Activated CD8-positive, alpha-beta memory T cell treated with anti-CD3 and anti-CD28 coated beads, Interleukin-2, amount 50 U/mL, for 1 hour (primary cell): ENCODE results near the gene DCTN2.
"Not testable (repeated sequence)": the region's sequence is repeated elsewhere in the genome, so short reads cannot be mapped to it uniquely, and the experiment has no call there.

Experiments
- DNase-seq: peaks from one replicate; pipeline ENCODE4 v3.0.0-alpha.2; 2020; ENCODE audit errors: extremely low read depth

DCTN2 gene

GRCh38 chr12:57515934-57516541, 31.0 kb downstream of the DCTN2 start:
- no peak for DNase-seq

DNA sequence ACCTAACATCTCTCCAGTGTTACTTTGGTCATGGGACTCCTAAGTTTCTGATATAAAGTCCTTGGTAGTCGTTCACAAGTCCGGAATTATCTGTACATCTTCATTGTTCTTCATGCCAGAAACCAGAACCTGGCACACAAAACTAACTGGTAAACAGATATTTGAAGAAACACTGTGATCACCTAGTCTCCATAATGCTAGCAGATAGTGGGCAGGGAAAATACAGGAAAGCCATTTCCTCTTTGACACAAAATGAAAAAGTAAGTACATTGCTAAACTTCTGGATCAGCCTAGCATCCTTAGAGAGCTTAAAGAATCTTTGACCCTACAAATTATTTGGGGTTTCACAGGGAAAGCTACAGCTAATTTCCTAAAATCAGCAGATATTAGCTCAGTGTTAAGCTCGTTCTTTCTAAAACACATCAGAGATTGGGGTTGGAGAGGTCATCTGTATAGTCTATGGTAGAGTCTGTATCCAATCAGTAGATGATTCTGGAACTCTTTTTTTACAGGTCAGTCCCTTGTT, 31.5 kb downstream of the DCTN2 start:
- no peak for DNase-seq

DNA sequence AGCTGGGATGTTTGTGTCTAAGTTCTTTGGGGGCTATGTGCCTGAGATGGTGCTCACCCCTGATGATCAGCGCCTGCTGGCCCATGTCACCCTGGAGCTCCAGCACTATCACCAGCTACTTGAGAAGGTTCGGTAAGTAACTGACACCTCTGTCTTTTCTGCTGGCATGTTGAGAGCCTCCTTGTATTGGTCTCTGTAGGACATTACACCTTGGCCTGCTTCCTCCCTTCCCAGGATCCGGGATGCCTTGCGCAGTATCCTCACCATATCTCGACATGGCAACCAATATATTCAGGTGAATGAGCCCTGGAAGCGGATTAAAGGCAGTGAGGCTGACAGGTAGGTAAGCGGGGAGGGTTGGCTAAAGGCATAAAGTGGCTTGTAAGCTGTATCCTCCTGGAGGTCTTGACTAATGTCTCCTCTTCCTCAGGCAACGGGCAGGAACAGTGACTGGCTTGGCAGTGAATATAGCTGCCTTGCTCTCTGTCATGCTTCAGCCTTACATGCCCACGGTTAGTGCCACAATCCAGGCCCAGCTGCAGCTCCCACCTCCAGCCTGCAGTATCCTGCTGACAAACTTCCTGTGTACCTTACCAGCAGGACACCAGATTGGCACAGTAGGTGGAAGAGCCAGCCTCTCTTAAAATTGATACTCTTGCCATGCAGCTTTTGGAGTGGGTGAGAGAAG, 32.1 kb downstream of the DCTN2 start:
- no peak for DNase-seq

GRCh38 chr12:57514246-57514645, 32.7 kb downstream of the DCTN2 start:
- not testable (repeated sequence) for DNase-seq

- DNase-seq = not testable (repeated sequence)
Measured at GRCh38 chr12:57513677-57514076, 33.3 kb downstream of the DCTN2 start.

- DNase-seq = no peak
Measured at GRCh38 chr12:57513266-57513665, 33.7 kb downstream of the DCTN2 start.

DNA sequence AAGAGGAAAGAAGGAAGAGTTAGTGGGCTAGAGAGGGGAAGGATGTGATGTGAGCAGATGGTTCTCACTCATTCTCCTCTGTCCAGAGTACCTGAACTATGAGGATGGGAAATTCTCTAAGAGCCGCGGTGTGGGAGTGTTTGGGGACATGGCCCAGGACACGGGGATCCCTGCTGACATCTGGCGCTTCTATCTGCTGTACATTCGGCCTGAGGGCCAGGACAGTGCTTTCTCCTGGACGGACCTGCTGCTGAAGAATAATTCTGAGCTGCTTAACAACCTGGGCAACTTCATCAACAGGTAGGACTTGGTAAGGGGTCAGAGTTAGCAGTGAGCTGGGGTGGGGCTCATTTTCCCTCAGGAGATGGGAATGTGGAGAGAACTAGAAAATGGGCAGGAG, 34.3 kb downstream of the DCTN2 start:
- no peak for DNase-seq

DNA sequence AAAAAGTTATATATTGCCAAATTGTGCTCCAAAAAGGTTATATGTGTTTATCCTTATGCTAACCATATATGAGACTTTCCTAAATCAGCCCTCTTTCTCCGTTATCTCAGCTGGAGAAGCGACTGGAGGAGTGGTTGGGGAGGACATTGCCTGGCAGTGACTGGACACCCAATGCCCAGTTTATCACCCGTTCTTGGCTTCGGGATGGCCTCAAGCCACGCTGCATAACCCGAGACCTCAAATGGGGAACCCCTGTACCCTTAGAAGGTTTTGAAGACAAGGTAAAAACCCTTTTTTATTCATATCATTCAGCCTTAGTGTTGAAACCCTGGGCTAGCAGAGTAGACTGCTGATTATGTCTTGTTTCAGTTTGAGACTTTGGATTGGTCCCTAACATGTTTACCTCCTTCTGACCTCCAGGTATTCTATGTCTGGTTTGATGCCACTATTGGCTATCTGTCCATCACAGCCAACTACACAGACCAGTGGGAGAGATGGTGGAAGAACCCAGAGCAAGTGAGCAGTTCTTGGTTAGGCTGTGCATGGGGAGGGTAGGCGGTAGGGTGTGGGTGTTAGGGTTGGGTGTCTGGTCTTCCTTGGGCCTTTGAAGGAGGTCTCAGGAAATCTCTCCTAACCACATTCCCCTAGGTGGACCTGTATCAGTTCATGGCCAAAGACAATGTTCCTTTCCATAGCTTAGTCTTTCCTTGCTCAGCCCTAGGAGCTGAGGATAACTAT, 35.2 kb downstream of the DCTN2 start:
- no peak for DNase-seq

DNA sequence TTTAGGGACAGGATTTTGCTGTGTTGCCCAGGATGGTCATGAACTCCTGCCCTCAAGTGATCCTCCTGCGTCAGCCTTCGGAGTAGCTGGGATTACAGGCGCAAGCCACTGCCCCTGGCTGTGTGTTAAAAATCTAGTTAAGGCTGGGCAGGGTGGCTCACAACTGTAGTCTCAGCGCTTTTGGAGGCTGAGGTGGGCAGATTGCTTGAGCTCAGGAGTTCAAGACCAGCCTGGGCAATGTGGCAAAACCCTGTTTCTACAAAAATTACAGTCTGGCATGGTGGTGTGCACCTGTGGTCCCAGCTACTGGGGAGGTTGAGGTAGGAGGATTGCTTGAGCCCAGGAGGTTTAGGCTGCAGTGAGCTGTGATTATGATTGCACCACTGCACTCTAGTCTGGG, 35.8 kb downstream of the DCTN2 start:
- DNase-seq = no peak

DNA sequence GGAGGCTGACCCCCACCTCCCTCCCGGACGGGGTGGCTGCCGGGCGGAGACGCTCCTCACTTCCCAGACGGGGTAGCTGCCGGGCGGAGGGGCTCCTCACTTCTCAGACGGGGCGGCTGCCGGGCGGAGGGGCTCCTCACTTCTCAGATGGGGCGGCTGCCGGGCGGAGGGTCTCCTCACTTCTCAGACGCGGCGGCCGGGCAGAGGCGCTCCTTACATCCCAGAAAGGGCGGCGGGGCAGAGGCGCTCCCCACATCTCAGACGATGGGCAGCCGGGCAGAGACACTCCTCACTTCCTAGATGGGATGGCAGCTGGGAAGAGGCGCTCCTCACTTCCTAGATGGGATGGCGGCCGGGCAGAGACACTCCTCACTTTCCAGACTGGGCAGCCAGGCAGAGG, 39.2 kb downstream of the DCTN2 start:
- not testable (repeated sequence) for DNase-seq

DNA sequence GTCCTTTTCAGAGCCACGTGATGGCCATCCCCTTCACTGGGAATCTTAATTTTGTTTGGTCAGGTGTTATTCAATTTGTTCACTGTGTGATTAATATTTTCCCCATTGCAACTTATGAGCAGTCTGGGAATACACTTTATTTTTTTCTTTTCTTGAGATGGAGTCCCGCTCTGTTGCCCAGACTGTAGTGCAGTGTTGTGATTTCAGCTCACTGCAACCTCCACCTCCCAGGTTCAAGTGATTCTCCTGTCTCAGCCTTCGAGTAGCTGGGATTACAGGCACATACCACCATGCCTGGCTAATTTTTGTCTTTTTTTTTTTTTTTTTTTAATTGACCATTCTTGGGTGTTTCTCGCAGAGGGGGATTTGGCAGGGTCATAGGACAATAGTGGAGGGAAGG, 40.5 kb downstream of the DCTN2 start:
- not testable (repeated sequence) for DNase-seq

DNA sequence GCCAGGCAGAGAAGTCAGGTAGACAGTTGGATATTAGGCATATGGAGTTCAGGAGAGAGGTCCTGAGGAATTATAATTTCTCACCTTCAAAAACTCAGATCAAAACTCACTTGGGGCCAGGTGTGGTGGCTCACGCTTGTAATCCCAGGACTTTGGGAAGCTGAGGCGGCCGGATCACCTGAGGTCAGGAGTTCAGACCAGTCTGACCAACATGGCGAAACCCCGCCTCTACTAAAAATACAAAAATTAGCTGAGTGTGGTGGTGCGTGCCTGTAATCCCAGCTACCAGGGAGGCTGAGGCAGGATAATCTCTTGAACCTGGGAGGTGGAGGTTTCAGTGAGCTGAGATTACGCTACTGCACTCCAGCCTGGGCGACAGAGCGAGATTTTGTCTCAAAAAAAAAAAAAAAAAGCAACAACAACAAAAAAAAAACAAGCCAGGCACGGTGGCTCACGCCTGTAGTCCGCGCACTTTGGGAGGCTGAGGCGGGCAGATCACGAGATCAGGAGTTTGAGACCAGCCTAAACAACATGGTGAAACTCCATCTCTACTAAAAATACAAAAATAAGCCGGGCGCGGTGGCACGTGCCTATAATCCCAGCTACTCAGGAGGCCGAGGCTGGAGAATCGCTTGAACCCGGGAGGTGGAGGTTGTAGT, 44.6 kb downstream of the DCTN2 start:
- DNase-seq = not testable (repeated sequence)

DNA sequence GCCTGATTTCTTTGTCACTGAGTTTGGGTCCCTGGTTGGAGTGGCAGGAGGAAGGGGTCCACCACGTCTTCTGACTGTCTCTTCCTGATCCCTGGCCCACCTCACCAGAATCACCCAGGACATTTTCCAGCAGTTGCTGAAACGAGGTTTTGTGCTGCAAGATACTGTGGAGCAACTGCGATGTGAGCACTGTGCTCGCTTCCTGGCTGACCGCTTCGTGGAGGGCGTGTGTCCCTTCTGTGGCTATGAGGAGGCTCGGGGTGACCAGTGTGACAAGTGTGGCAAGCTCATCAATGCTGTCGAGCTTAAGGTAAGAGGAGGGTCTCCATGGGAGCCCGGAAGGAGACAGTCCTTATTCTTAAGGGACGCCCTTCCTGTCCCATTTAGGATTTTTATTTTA, 46.8 kb downstream of the DCTN2 start:
- DNase-seq = no peak

GRCh38 chr12:57498571-57498970, 48.4 kb downstream of the DCTN2 start:
- DNase-seq = no peak

- DNase-seq = no peak
Measured at GRCh38 chr12:57498132-57498502, 48.9 kb downstream of the DCTN2 start.

GRCh38 chr12:57497223-57498131, 49.5 kb downstream of the DCTN2 start:
- no peak for DNase-seq

DNA sequence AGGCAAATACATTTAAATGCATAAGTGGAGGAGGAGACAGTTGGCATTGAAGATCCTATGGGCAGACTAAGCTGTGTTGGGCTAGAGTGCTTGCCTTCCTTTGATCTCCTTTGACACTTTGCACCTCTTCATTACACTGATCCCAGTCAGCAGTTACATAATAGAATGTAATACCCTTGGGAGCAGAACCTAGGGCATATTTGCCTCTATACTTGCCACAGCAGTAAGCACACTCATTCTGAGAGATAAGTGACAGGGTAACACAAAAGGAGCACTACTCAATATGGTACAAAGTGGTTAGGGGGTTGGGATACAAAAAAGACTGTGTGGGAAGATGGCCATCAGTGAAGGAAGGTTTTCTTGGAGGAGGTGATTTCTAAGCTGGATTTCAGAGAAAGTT, 50.2 kb downstream of the DCTN2 start:
- no peak for DNase-seq

DNA sequence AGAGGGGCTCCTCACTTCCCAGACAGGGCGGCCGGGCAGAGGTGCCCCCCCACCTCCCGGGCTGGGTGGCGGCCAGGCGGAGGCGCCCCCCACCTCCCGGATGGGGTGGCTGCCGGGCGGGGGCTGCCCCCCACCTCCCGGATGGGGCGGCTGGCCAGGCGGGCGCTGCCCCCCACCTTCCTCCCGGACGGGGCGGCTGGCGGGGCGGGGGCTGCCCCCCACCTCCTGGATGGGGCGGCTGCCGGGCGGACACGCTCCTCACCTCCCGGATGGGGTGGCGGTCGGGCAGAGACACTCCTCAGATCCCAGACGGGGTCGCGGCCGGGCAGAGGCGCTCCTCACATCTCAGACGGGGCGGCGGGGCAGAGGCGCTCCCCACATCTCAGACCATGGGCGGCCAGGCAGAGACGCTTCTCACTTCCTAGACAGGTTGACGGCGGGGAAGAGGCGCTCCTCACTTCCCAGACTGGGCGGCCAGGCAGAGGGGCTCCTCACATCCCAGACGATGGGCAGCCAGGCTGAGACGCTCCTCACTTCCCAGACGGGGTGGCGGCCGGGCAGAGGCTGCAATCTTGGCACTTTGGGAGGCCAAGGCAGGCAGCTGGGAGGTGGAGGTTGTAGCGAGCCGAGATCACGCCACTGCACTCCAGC, 51.8 kb downstream of the DCTN2 start:
- DNase-seq = not testable (repeated sequence)

- DNase-seq = no peak
Measured at GRCh38 chr12:57491393-57492280, 55.4 kb downstream of the DCTN2 start.

GRCh38 chr12:57490126-57490525, 56.9 kb downstream of the DCTN2 start:
- no peak for DNase-seq
